Activated naive CD8-positive, alpha-beta T cell treated with anti-CD3 and anti-CD28 coated beads, Interleukin-2, amount 50 U/mL, for 16 hours (primary cell): Measurements from ENCODE around the gene PPFIA2.

Source experiments
- DNase-seq: peaks from one replicate; pipeline ENCODE4 v3.0.0-alpha.2; 2020; ENCODE audit warnings: low read depth, low spot score

The PPFIA2 gene

DNA sequence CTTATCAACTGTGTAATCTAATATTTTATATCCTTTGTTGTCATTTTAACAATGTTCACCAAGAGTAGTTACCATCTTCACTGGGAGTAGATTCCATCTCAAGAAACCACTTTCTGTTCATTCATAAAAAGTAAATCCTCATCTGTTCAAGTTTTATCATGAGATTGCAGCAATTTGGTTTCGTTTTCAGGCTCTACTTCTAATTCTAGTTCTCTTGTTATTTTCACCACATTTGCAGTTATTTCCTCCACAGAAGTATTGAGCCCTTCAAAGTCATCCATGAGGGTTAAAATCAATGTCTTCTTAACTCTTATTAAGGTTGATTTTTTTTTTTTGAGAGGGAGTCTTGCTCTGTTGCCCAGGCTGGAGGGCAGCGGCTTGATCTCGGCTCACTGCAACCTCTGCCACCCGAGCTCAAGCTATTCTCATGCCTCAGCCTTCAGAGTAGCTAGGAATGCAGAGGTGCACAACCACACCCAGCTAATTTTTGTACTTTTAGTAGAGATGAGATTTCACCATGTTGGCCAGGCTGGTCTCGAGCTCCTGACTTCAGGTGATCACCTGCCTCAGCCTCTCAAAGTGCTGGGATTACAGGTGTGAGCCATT is 404.7 kb downstream of the PPFIA2 start:
- DNase-seq: no peak

DNA sequence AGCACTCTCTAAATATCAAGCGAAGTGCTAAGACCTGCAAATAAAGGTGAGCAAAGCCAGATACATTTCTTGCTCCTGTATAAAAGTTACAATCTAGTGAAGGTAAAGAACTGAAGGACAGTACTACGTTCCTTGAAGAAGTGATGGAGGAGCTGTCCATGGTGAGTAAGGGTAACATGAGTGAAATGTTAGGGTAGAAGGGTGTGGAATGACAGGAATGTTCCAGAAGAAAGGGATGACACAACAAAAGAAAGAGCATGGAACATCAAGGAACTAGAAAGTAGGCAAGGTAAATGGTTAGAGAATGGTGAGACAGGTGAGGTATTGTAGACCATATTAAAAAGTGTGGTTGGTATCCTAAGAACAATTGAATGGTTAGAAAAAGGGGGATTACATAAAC is 408.8 kb downstream of the PPFIA2 start:
- DNase-seq: no peak

- no peak for DNase-seq
Observed at GRCh38 chr12:81347404-81347803, 411.7 kb downstream of the PPFIA2 start.

DNA sequence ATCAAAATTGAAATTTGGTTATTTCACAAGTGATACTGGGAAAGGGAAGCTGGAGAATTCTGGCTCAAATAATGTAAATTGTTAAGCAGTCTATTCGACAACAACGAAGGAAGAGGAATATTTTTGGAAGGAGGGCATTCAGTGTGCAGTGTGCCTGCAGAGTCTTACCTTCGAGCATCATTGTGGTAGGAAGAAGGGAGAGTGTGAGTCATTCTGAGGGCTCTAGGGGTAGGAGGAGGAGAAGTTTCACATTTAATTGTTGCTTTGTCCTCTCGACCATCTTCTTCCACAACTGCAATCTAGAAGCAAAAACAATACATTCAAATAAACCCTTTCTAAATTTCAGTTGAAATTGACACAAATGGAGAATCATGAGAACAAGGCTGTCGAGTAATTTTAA is 418.2 kb downstream of the PPFIA2 start:
- DNase-seq: no peak

- DNase-seq: no peak
Observed at GRCh38 chr12:81339071-81339470, 420.1 kb downstream of the PPFIA2 start.

- DNase-seq: no peak
Observed at GRCh38 chr12:81337886-81338285, 421.3 kb downstream of the PPFIA2 start.

- no peak for DNase-seq
Observed at GRCh38 chr12:81333812-81334211, 425.3 kb downstream of the PPFIA2 start.

DNA sequence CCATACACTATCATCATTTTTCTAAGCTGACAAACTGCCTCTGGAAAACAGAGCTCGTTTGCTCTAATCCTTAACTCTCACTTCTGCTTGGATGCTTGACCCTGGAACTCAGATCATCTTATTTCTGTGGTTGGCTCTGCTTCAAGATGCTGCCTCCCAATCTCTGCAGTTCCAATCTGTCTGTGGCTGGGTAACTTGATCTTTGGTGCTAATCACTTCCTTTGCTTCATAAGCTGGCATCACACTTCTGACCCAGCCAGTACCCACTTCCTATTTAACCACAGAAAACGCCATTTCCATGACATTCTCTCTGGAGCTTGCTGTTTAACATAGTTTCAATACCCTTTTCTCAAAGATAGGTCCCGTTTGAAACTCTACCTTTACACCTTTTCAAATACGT is 427.1 kb downstream of the PPFIA2 start:
- no peak for DNase-seq

DNA sequence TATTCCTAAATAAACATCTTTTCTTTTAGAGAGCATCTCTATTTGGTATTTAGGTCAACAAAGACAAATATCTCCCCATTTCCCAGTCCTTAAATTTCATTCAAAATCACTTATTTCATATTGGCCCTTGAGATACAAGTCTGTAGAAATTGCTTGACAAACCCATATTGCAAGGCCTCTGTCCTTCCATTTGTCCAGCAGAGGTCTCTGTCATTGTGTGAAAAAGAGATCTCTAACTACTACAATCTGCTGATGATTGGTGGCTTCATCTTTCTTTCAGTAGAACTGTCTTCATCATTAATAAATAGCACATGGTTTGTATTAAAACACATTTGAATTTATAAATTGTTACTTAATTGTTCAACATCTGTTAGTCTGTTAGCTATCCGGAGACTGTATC is 428.7 kb downstream of the PPFIA2 start:
- no peak for DNase-seq

DNA sequence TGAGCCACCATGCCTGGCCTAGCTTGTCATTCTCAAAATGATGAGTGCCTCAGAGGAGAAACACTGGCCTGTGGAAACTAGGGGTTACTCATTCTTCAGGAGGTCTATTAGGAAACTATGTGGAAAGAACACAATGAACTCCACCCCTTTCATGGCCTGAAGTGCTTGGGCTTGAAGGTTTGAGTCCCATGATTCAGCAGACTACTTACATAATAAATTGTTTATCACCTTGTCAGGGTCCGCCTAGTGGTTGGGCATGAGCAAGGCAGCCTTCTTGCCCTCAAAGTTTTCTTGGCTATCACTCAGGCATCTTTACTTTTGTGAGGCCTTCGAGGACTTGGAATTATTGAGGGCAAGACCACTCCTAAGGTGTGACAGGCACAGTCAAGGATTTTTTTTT is 430.1 kb downstream of the PPFIA2 start:
- no peak for DNase-seq

GRCh38 chr12:81327425-81327824 is 431.7 kb downstream of the PPFIA2 start:
- DNase-seq: no peak

GRCh38 chr12:81325086-81325485 is 434.1 kb downstream of the PPFIA2 start:
- DNase-seq: no peak

GRCh38 chr12:81314903-81315531 is 444.1 kb downstream of the PPFIA2 start:
- DNase-seq: no peak

- no peak for DNase-seq
Observed at GRCh38 chr12:81303935-81304334, 455.2 kb downstream of the PPFIA2 start.

DNA sequence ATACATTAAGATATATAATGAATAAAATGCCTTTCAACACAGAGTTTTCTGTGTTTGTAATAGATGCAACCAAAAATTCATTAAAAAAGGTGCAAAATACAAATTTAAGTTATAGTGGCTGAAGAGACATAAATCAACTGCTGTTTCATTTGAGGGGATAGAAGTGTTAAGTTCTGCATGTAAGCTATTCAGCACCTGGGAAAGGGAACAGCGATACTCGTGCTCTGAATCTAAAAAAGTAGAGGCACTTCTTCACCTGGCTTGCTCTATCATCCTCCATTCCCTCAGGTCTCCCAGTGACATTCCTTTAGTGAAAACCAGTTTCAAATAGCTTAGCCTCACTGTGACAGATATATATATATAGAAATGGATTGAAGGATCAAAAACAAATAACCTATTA is 458.7 kb downstream of the PPFIA2 start:
- no peak for DNase-seq

GRCh38 chr12:81297601-81298000 is 461.5 kb downstream of the PPFIA2 start:
- DNase-seq: no peak

GRCh38 chr12:81296556-81297305 is 462.4 kb downstream of the PPFIA2 start:
- DNase-seq: no peak

DNA sequence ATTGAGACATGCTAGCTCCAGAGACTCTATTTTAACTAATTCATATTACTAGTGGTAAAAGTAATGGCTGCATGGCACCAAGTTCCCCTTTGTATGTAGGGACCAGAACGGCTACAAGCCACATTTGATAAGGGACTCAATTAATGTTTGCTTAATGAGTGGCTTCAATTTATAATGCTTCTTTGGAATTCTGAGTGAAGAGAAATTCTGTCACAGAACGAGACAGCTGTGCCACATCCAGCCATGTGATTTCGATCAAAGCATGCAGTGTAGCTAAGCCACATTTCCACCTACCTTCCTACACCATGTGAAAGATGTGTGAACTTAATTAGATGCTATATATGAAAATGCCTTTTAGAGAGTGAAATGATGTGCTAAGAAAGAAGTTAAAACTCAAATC is 463.9 kb downstream of the PPFIA2 start:
- DNase-seq: no peak

DNA sequence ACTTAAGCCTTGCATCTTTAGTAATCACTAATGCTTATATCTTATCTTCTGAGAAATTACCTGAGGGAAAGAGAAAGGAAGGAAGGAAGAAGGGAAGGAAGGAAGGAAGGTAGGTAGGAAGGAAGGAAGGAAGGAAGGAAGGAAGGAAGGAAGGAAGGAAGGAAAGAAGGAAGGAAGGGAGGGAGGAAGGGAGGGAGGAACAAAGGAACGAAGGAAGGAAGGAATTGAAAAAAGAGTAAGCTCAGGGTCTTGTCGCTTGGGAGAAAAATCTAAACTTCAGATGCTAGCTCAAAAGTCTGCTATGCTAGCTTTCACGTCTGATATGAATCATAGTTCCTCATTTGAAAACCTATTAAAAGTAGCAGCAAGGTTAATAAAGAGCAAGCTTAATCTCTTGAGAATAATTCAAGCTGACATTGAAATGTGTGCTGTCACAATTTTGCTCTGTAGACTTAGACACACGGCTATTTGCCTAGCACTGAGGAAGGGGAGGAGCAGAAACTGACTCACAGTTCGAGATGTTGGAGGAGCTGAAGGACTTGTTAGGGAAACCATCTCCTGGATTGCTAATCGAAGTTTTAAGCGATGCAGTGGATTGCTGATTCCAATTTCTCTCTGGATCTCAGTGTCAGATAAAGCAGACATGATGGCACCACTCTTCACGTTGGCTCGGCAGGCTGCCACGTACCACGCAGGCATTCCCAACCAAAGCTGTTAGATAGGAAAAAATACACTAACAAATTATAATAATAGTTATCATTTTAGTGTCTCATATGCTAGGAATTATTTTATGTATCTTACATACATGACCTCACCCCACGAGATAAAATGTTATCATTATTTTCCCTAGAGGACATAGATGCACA is 464.6 kb downstream of the PPFIA2 start:
- no peak for DNase-seq

DNA sequence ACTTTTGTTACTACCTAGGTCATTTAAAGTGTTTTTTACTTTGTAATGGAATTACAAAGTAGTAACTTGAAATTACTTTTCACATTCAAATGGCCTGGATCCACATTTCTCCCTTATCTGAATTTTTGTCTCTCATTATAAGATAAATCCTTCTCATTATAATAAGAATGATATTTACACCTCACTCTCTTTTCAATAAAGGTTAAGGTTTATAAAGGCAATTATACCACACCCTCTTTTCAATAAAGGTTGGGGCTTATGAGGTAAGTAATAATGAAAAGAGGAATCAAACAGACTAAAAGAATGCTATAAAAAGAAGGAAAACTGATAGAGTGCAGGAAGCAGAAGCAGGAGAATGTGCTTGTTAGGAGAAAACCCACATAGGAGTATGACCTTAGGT is 470.5 kb downstream of the PPFIA2 start:
- DNase-seq: no peak

- DNase-seq: no peak
Observed at GRCh38 chr12:81284137-81284536, 475.0 kb downstream of the PPFIA2 start.
